ENCODE results near the gene IFRD2.

DNA sequence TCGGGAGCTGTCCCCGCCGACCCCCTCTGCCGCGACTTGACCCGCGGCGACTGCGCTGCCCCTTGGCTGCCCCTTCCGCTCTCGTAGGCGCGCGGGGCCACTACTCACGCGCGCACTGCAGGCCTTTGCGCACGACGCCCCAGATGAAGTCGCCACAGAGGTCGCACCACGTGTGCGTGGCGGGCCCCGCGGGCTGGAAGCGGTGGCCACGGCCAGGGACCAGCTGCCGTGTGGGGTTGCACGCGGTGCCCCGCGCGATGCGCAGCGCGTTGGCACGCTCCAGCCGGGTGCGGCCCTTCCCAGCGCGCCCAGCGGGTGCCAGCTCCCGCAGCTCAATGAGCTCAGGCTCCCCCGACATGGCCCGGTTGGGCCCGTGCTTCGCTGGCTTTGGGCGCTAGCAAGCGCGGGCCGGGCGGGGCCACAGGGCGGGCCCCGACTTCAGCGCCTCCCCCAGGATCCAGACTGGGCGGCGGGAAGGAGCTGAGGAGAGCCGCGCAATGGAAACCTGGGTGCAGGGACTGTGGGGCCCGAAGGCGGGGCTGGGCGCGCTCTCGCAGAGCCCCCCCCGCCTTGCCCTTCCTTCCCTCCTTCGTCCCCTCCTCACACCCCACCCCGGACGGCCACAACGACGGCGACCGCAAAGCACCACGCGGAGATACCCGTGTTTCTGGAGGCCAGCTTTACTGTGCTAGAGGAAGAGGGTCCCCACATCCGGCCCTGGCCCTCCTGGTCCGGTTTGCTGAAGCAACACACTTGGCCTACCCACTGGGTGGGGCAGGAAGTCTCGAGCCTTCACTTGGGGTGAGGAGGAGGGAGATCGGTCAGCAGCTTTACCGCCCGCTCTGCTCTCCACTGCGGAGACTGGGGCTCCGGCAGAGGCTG is 48.5 kb upstream of the IFRD2 start, which contains the start of gene RASSF1:
- TF ChIP-seq, protein P1, sequence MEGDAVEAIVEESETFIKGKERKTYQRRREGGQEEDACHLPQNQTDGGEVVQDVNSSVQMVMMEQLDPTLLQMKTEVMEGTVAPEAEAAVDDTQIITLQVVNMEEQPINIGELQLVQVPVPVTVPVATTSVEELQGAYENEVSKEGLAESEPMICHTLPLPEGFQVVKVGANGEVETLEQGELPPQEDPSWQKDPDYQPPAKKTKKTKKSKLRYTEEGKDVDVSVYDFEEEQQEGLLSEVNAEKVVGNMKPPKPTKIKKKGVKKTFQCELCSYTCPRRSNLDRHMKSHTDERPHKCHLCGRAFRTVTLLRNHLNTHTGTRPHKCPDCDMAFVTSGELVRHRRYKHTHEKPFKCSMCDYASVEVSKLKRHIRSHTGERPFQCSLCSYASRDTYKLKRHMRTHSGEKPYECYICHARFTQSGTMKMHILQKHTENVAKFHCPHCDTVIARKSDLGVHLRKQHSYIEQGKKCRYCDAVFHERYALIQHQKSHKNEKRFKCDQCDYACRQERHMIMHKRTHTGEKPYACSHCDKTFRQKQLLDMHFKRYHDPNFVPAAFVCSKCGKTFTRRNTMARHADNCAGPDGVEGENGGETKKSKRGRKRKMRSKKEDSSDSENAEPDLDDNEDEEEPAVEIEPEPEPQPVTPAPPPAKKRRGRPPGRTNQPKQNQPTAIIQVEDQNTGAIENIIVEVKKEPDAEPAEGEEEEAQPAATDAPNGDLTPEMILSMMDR (IDR thresholded peaks at IDR 0.05 in 8 of 11, conservative IDR thresholded peaks at IDR 0.05 in 3 of 11), result no peak
- TF ChIP-seq POLR2A (IDR thresholded peaks at IDR 0.05), result peak in 2 of 3 donors; percentile 40 to 64
- TF ChIP-seq POLR2AphosphoS5 (IDR thresholded peaks at IDR 0.05), result peak; percentile 72 to 83 (median 79)

Measured in spleen (tissue), 7 donors.